Measurements from ENCODE around the gene NUTM2F. TPM values are rescaled to one million over a fixed set of nuclear protein-coding genes. Genes with fewer than 3 reads are reported as not detected.

NUTM2F gene
- total and polyA plus RNA-seq, 9 of the 15 experiments (the other 6 are each of a cell fraction or from before 2014, with no cell fraction given): 0.04 TPM; not detected in 8

- peak; percentile 49; the same call in 1 of the 2 replicates for TF ChIP-seq MYC (IDR thresholded peaks at IDR 0.05; ENCODE audit: low read depth, low read length)
- TF ChIP-seq MYC (CRISPR knock-in tag; IDR thresholded peaks at IDR 0.05; ENCODE audit: borderline replicate concordance, low read depth): no peak
- TF ChIP-seq NFE2 (IDR thresholded peaks at IDR 0.05; ENCODE audit: low read depth): 0 out of 2 replicates have a peak, but pooled peaks have one; percentile 3
- TF ChIP-seq LEF1 (IDR thresholded peaks at IDR 0.05): 0 out of 2 replicates have a peak, but pooled peaks have one; percentile 41
- TF ChIP-seq ETS2 (tag; IDR thresholded peaks at IDR 0.05; ENCODE audit: borderline replicate concordance, poor library complexity, severe bottlenecking): no peak
- no peak for TF ChIP-seq SMAD1 (IDR thresholded peaks at IDR 0.05; ENCODE audit: low read depth, low read length, partially characterized antibody)
- peak; percentile 30 for TF ChIP-seq TCF3 (CRISPR knock-in tag; IDR thresholded peaks at IDR 0.05)
- peak; percentile 5 for TF ChIP-seq NEUROD1 (IDR thresholded peaks at IDR 0.05; ENCODE audit: borderline replicate concordance, low read depth, low read length, partially characterized antibody)
- peak; percentile 71 for TF ChIP-seq SP1 (CRISPR knock-in tag; IDR thresholded peaks at IDR 0.05)
- no peak for TF ChIP-seq RBM14 (IDR thresholded peaks at IDR 0.05; ENCODE audit: borderline replicate concordance, insufficient read depth, low read depth, low read length)
- TF ChIP-seq, protein P1, sequence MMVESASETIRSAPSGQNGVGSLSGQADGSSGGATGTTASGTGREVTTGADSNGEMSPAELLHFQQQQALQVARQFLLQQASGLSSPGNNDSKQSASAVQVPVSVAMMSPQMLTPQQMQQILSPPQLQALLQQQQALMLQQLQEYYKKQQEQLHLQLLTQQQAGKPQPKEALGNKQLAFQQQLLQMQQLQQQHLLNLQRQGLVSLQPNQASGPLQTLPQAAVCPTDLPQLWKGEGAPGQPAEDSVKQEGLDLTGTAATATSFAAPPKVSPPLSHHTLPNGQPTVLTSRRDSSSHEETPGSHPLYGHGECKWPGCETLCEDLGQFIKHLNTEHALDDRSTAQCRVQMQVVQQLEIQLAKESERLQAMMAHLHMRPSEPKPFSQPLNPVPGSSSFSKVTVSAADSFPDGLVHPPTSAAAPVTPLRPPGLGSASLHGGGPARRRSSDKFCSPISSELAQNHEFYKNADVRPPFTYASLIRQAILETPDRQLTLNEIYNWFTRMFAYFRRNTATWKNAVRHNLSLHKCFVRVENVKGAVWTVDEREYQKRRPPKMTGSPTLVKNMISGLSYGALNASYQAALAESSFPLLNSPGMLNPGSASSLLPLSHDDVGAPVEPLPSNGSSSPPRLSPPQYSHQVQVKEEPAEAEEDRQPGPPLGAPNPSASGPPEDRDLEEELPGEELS (CRISPR knock-in tag; IDR thresholded peaks at IDR 0.05; ENCODE audit: borderline replicate concordance): no peak
- TF ChIP-seq, protein P2, sequence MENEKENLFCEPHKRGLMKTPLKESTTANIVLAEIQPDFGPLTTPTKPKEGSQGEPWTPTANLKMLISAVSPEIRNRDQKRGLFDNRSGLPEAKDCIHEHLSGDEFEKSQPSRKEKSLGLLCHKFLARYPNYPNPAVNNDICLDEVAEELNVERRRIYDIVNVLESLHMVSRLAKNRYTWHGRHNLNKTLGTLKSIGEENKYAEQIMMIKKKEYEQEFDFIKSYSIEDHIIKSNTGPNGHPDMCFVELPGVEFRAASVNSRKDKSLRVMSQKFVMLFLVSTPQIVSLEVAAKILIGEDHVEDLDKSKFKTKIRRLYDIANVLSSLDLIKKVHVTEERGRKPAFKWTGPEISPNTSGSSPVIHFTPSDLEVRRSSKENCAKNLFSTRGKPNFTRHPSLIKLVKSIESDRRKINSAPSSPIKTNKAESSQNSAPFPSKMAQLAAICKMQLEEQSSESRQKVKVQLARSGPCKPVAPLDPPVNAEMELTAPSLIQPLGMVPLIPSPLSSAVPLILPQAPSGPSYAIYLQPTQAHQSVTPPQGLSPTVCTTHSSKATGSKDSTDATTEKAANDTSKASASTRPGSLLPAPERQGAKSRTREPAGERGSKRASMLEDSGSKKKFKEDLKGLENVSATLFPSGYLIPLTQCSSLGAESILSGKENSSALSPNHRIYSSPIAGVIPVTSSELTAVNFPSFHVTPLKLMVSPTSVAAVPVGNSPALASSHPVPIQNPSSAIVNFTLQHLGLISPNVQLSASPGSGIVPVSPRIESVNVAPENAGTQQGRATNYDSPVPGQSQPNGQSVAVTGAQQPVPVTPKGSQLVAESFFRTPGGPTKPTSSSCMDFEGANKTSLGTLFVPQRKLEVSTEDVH (IDR thresholded peaks at IDR 0.05; ENCODE audit: low read depth, partially characterized antibody): peak; percentile 31
- TF ChIP-seq MNT (conservative IDR thresholded peaks at IDR 0.05): 0 out of 4 replicates have a peak, but pooled peaks of 1 of the 2 experiments have one; percentile 9
- TF ChIP-seq GATAD2B (IDR thresholded peaks at IDR 0.05; ENCODE audit: borderline replicate concordance): no peak
- TF ChIP-seq ZKSCAN1 (IDR thresholded peaks at IDR 0.05; ENCODE audit: low read depth, low read length): 0 out of 2 replicates have a peak, but pooled peaks have one; percentile 9
- TF ChIP-seq KDM2B (CRISPR knock-in tag; IDR thresholded peaks at IDR 0.05): no peak
- peak; percentile 58 for TF ChIP-seq L3MBTL2 (IDR thresholded peaks at IDR 0.05)
- no peak for TF ChIP-seq RNF2 (IDR thresholded peaks at IDR 0.05)
- TF ChIP-seq CTBP1 (IDR thresholded peaks at IDR 0.05; ENCODE audit: borderline replicate concordance): peak; percentile 95
- TF ChIP-seq MCM7 (IDR thresholded peaks at IDR 0.05): no peak
- TF ChIP-seq ZNF830 (CRISPR knock-in tag; IDR thresholded peaks at IDR 0.05): no peak
- TF ChIP-seq MEIS2 (IDR thresholded peaks at IDR 0.05; ENCODE audit: partially characterized antibody): peak; percentile 25
- TF ChIP-seq HDAC1 (IDR thresholded peaks at IDR 0.05): peak in 1 of 2 experiments; percentile 52; a peak in 1 of 4 replicates
Measured at GRCh38 chr9:94300470-94301301, 27.8 kb downstream of the NUTM2F start (continued).
